GM19035 (cell line): Measurements from ENCODE around the gene SLC27A6.
A peak's percentile ranks its signal among the peaks of the same experiment; 100 is the strongest.

Experiments used
- ATAC-seq: cut with Tn5 transposase; IDR thresholded peaks from one replicate; pipeline ENCODE4 v1.9.1; 2021; ENCODE audit not compliant: unreplicated experiment

SLC27A6 gene

DNA sequence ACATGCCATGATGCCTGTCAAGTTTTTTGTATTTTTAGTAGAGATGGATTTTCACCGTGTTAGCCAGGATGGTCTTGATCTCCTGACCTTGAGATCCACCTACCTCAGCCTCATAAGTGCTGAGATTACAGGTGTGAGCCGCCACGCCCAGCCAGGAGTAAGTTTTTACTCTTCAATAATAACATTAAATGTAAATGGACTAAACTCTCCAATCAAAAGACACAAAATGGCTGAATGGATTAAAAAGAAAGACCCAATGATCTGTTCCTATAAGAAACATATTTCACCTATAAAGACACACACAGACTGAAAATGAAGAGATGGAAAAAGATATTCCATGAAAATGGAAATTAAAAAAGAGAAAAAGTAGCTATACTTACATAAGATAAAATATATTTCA, 92.0 kb downstream of the SLC27A6 start:
- ATAC-seq = no peak

DNA sequence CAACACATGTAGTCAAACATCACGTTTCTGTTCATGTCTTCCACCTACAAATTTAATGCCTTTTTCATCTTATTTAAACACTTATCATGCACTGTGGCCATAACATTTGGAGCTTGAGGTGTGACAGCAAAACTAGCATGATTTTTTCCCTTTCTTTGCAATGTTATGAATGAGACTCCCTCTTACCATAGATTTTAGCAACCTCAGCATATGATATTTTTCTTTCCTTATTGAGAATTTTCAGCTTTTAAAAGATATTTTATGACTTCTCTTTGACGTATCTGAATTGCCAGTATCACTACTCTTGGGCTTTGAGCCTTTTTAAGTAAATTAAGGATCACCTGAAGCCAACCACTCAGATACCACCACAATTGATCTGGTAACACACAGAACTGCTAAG, 96.6 kb downstream of the SLC27A6 start:
- ATAC-seq = no peak

DNA sequence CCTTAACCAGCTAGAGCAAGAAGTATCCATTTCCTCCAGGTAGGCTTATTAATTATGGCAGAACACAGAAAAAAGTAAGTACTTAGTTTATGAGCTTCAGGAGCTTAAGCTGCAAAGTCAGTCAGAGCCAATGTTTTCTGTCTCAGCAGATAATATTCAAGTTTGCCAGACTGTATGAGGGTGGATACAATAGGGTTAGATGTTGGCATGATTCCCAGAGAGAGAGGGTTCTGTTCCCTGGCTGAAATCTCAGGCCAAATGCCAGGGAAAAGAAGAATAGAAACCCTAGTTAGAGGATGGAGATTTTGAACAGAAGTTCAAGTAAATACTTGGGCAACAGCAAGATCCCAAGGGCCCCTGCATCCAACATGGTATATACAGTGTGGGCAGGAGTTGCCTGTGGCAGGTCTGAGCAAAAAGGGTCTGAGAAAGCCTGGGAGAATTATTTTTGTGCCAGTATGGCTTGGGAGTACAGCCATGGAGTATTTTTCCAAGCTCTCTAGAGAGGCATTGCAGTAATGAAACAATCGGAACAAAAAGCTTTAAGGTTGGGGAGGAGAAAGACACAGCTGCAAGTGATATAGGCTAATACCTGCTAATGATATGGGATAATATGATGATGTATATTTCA, 98.3 kb downstream of the SLC27A6 start:
- no peak for ATAC-seq

DNA sequence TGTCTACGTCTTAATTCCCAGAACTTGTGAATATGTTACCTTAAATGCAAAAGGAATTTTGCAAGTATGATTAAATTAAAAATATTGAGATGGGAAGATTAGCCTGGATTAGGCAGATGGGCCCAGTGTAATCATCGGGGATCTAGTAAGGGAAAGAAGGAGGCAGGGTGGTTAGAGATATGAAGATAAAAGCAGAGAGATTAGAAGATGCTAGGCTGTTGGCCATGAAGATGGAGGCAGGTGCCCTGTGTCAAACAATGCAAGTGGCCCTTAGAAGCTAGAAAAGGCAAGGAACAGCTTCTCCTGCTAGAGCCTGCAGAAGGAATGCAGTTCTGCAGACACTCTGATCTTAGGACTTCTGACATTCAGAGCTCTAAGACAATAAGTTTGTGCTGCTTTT, 100.4 kb downstream of the SLC27A6 start:
- ATAC-seq = no peak

DNA sequence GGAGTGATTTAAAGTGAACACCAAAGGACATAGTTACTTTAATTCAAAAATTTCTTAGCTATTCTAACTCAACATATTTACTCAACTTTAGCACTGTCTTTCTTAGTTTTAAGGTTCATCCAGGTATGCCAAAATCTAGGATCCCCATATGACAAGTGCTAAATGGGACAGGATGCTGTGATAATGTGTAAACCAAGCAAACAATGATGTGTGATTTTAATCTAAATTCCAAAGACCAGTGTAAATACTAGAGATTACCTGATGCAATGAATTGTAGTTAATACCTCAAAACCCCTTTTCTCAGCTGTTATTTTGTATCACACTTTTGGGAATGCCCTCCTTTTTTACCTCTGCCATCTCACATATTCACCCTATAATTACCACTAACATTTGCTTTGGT, 102.5 kb downstream of the SLC27A6 start:
- ATAC-seq = no peak

DNA sequence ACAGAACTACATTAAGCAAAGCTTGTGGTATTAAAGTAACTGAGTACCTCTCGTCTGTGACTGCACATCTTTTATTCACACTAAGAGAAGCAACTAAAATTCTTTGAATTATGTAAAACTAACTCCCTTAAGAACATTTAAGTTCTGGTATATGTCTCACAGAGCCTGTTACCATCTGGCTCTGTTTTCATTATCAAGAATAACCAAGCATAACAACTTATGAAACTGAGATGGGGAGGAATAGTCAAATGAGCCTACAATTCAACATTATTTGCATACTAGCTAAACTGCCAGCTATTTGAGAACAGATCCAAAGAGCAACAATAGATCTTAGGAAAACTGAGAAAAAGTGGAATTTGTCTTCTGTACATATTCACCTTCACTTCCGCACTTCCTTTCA, 104.0 kb downstream of the SLC27A6 start:
- ATAC-seq = peak; percentile 55

DNA sequence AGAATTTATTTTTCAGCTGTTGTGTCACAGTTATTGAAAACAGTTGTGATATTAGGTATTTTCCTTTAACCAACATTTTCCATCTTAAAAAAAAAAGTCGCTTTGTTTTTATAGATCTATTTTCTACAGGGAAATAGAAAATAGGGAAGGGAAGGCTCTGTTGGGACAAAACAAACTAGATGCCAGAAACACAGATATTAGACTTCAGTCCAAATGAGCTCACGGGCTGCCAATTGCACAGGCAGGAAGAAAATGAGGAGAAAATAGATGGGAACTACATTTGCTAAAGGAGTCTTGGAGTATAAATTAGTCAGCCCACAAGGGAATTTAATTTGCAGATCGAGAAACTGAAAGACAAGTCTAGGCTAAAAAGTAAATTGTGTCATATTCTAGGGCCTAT, 107.8 kb downstream of the SLC27A6 start:
- no peak for ATAC-seq

DNA sequence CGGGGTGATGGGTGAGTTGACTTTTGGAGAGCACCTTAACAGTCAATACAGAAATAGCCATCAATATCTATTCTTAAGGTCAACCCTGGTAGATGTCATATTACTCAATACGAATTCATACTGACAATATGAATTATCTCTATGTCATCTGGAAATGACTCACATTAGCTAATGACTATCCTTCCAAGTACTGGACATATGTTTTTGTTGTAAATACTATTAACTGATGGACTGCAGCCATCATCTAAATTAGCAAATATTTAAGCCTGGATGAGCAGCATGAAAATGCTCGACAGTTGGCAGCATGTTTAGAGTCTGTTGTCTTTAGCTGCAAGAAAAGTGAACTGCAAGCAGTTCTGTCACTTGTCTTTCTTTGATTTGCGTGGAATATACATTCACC, 109.6 kb downstream of the SLC27A6 start:
- no peak for ATAC-seq

DNA sequence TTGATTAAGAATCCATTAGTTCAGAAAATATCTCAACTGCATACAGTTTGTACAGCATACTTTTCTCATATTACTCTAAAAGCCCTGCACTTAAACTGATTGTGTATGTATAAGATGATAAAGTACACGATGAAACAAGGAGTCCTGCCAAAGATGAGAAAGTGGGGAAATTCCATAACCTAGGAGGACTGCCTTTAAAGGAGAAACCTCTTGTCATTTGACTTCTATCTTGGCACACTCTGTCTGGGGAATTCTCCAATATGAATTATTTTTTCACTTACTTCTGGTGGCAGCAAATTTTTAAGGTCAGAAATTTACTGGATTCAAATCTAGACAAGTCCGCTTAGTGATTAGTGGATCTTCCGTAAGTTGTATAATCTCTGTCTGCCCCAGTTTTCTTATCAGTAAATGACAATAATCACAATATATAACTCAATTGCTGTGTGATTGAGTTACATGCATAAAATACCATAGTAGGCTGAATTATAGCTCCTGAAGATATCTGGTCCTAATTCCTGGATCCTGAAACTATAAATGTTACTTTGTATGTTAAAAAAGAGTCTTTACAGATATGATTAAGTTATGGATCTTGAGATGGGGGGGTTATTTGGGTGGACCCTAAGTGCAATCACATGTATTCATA, 112.3 kb downstream of the SLC27A6 start:
- no peak for ATAC-seq

DNA sequence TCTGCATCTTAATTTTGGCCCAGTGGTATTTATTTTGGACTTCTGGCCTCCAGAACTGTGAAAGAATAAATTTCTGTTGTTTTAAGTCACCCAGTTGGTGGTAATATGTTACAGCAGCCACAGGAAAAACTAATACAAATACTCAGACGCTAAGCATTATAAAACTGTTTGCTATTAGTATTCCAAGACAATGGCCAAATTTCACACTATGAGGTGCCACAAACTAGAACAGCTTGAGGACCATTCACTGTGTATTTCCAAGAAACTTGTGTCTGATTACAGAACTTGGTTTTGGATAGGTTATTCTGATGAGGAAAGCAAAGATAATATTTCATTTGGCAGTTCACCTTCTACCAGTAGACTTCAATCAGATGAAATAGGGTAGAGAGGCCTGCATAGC, 113.0 kb downstream of the SLC27A6 start:
- no peak for ATAC-seq

DNA sequence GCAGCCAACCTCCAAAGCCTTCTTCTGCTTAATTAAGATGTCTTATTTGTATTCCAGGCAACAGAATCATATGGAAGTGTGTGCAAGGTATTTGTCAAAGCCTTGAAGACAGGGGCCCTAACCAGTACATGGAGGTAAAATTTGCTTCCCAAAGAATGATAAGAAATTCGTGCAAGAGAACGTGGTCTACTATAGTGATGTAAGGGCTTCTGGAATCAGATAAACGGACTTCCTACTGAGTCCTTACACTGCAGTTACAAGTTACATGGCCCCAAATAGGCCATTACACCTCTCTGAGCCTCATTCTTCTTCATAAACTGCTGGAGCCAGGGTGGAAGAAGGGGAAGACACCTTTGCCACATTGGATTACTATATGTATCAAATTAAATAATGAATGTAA, 113.4 kb downstream of the SLC27A6 start:
- ATAC-seq = no peak

DNA sequence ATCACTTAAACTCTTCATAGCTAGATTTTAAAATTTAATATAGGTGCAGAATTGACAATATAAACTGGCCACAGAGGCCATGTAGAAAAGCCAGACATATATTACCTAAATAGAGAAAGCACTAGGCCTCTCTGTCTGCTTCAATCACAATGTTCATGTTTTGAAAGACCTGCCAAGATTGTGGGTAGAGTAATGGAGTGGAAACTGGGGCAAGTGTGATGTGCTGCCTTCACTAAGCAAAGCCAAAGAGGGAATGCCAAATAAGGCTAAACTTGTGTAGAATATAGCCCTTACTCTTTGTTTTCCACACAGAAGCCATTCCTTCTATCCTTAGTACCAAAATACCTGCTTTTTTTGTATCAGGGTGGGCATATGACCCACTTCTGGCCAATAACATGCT, 114.2 kb downstream of the SLC27A6 start:
- ATAC-seq = no peak

DNA sequence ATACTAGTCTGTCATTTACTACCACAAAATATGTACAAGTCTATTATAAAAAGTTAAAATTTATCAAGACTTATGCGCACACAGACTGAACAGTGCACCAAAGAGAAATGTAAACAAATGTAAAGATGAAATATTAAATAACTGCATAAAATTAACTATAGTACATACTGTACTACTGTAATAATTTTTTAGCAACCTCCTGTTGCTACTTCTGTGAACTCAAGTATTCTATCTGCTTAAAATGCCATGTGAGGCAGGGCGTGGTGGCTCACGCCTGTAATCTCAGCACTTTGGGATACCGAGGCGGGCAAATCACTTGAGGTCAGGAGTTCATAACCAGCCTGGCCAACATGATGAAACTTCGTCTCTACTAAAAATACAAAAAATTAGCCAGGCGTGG, 115.5 kb downstream of the SLC27A6 start:
- ATAC-seq = no peak

DNA sequence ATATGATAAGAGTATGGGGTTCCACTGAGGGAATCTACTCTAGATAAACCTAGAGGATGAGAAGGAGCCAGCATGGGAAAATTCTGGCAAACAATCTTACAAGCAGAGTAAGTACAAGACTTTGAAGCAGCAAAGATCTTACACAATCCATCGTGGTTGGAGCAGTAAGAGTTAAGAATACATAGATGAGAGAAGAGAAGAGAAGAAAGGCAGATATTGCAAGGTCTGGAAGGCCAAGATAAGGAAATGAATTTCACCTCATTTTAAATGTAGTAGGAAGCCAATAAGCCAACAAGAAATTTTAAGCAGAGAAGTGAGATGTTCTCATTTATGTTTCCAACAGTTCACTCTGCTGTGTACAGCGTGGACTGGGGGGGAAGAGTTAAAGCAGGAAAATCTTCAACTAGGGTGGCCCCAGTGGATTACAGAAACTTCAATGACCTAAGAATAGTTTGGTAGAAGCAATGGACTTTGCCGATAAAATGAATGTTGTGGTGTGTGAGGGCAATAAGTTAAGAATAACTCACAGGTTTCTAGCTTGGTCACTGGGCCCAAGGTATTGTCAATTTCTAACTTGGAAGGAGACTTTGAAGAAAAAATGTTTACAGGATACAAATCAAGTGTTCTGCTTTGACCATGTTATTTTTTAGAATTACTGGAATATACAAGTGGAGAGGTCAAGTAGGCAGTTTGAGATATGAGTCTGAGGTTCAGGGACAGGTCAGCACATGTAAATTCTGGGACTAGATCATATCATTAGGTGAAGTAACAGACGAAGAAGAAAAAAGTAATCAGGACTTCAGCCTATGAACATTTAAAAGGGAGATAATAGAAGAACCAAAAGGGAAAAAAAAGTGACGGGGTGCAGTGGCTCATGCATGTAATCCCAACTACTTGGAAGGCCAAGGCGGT, 117.2 kb downstream of the SLC27A6 start:
- ATAC-seq = no peak
